Aorta (tissue), 5 donors: ENCODE measurements around the gene TIGD1. TPM values are rescaled to one million over a fixed set of nuclear protein-coding genes. Genes with fewer than 3 reads are reported as not detected.
"Not testable (repeated sequence)": the region's sequence is repeated elsewhere in the genome, so short reads cannot be mapped to it uniquely, and the experiment has no call there.

ENCODE experiments used
- ATAC-seq: fragments of 200-7000 bp; cut with Tn5 transposase; one replicate; pipeline ENCODE4 v1.9.1; 2022; ENCODE audit warnings: moderate library complexity; ENCODE audit not compliant: low FRiP score
- DNase-seq, 2 donors: peaks; one replicate each; pipeline ENCODE4 v3.0.0-alpha.2; 2020
- H3K27ac ChIP-seq, 2 donors: one replicate each; pipeline ENCODE4 v1.5.1; 2013; ENCODE audit warnings: low read length in 2 of 2, mild to moderate bottlenecking in 2 of 2, moderate library complexity in 2 of 2, control low read depth in 1 of 2, inconsistent platforms in 1 of 2, low read depth in 1 of 2
- H3K27me3 ChIP-seq, 2 donors: one replicate each; pipeline ENCODE4 v1.6.1; 2013; ENCODE audit warnings: control low read depth in 1 of 2, low read length in 1 of 2, mild to moderate bottlenecking in 1 of 2, moderate library complexity in 1 of 2; ENCODE audit not compliant: insufficient read depth in 2 of 2, control insufficient read depth in 1 of 2
- H3K36me3 ChIP-seq, 2 donors: one replicate each; pipeline ENCODE4 v1.6.1; 2013; ENCODE audit warnings: control low read depth in 1 of 2, low read length in 1 of 2, mild to moderate bottlenecking in 1 of 2; ENCODE audit not compliant: insufficient read depth in 2 of 2, control insufficient read depth in 1 of 2
- H3K4me1 ChIP-seq, 2 donors: one replicate each; pipeline ENCODE4 v1.6.1; 2013; ENCODE audit warnings: low read length in 2 of 2, control low read depth in 1 of 2, mild to moderate bottlenecking in 1 of 2, moderate library complexity in 1 of 2; ENCODE audit not compliant: insufficient read depth in 2 of 2, control insufficient read depth in 1 of 2
- H3K4me3 ChIP-seq, 2 donors: one replicate each; pipeline ENCODE4 v1.5.1; 2013; ENCODE audit warnings: low read length in 2 of 2, control low read depth in 1 of 2, mild to moderate bottlenecking in 1 of 2
- H3K9me3 ChIP-seq: one replicate; pipeline ENCODE4 v1.6.1; 2013; ENCODE audit warnings: mild to moderate bottlenecking, low read length; ENCODE audit not compliant: control insufficient read depth
- WGBS, 2 donors: extraction: QIAGEN DNeasy Blood & Tissue Kit; methylation state at CpG; one replicate each; pipeline ENCODE4 v1.1.7; 2013; 5-methylcytosine and 5-hydroxymethylcytosine counted together
- intact Hi-C, 2 donors: fragments of 100-400 bp; cut with DNase I; formaldehyde crosslinking; loops; one replicate each; pipeline versions ENCODE4 v1.14.2 to v1.15.0; 2022
- polyA plus RNA-seq, 2 donors: library from polyadenylated mRNA; stranded (reverse); fragments of 200-250 nt; gene quantifications; one replicate each; pipeline ENCODE4 v1.2.3, GENCODE V29; 2013
- total RNA-seq, 2 donors: library from RNA; stranded (reverse); fragmentation: NEBNext Ultra II Directional; extraction: Animal tissue kit (Norgen Biotek cat#: 25700); gene quantifications; one replicate each; pipeline ENCODE4 v1.2.1, GENCODE V29; 2021
- donor health status: healthy with polysubstance abuse.
- donor health status: Bipolar disorder and iron deficiency.
- donor health status: DM: no; HTN: no; CAD: no.
- donor health status: DM: no; HTN: no; CAD: no.
- donor health status: DM: yes; HTN: yes; CAD: no.

The TIGD1 gene
- total and polyA plus RNA-seq, 4 donors: 0.50 to 3.3 (median 2.1) TPM

GRCh38 chr2:232573771-232574435 lies 23.5 kb upstream of the TIGD1 start:
- 93 to 94% methylated on average over 8 of the region's 8 CpGs for WGBS, 2 donors

GRCh38 chr2:232573042-232573441 lies 22.7 kb upstream of the TIGD1 start:
- intact Hi-C loops: no loop called here

More at GRCh38 chr2:232573771-232574435, 23.5 kb upstream of the TIGD1 start:
- ATAC-seq: no peak
- no peak for DNase-seq
- Histone ChIP-seq H3K27ac (no peak overlapping the region), H3K4me3 (no peak overlapping the region), H3K27me3 (no peaks in the 10 kb centered on the region), H3K36me3 (peaks cover 6 to 7% of the 10 kb centered on the region in 2 donors), H3K9me3 (no peaks in the 10 kb centered on the region), H3K4me1 (no peaks in the 10 kb centered on the region)
- intact Hi-C loops: no loop called here

GRCh38 chr2:232571026-232571474 lies 20.7 kb upstream of the TIGD1 start:
- H3K4me3 ChIP-seq: no peak overlapping the region
- no peak for DNase-seq
- H3K9me3 ChIP-seq: no peaks in the 10 kb centered on the region
- intact Hi-C loops: no loop called here
- WGBS, 2 donors: 59 to 65% methylated on average over 7 of the region's 7 CpGs
- no peak for ATAC-seq
- no peaks in the 10 kb centered on the region for H3K4me1 ChIP-seq
- H3K27ac ChIP-seq: no peak overlapping the region
- no peaks in the 10 kb centered on the region for H3K27me3 ChIP-seq
- peaks cover 13 to 15% of the 10 kb centered on the region in 2 donors for H3K36me3 ChIP-seq

More at GRCh38 chr2:232573042-232573441, 22.7 kb upstream of the TIGD1 start:
- DNase-seq (no peak), ATAC-seq (no peak)
- Histone ChIP-seq H3K9me3 (no peaks in the 10 kb centered on the region), H3K4me1 (no peaks in the 10 kb centered on the region), H3K27ac (no peak overlapping the region), H3K27me3 (no peaks in the 10 kb centered on the region), H3K4me3 (no peak overlapping the region), H3K36me3 (peaks cover 10% of the 10 kb centered on the region in 2 donors)

GRCh38 chr2:232570481-232570880 lies 20.1 kb upstream of the TIGD1 start:
- H3K27ac ChIP-seq, DNase-seq, intact Hi-C loops, H3K27me3 ChIP-seq, H3K4me1 ChIP-seq, H3K9me3 ChIP-seq, ATAC-seq, H3K4me3 ChIP-seq: not testable (repeated sequence)
- H3K36me3 ChIP-seq: peaks cover 13 to 15% of the 10 kb centered on the region in 2 donors
- 94 to 95% methylated on average over 6 of the region's 6 CpGs for WGBS, 2 donors

GRCh38 chr2:232569541-232569940 lies 19.2 kb upstream of the TIGD1 start:
- ATAC-seq (no peak), DNase-seq (no peak)
- Histone ChIP-seq H3K4me3 (no peak overlapping the region), H3K27ac (no peak overlapping the region), H3K36me3 (peaks cover 10 to 17% of the 10 kb centered on the region in 2 donors), H3K27me3 (no peaks in the 10 kb centered on the region), H3K4me1 (no peaks in the 10 kb centered on the region), H3K9me3 (no peaks in the 10 kb centered on the region)
- intact Hi-C loops: no loop called here
- 92 to 93% methylated on average over 9 of the region's 9 CpGs for WGBS, 2 donors

- no peak for ATAC-seq
- 50 to 55% methylated on average over 5 of the region's 5 CpGs for WGBS, 2 donors
- H3K4me1 ChIP-seq: no peaks in the 10 kb centered on the region
- intact Hi-C loops: no loop called here
- no peaks in the 10 kb centered on the region for H3K9me3 ChIP-seq
- H3K36me3 ChIP-seq: peaks cover 10 to 17% of the 10 kb centered on the region in 2 donors
- H3K27ac ChIP-seq: no peak overlapping the region
- DNase-seq: no peak
- no peaks in the 10 kb centered on the region for H3K27me3 ChIP-seq
- no peak overlapping the region for H3K4me3 ChIP-seq
Observed at GRCh38 chr2:232568161-232568560, 17.8 kb upstream of the TIGD1 start.

- H3K27me3 ChIP-seq: no peaks in the 10 kb centered on the region
- intact Hi-C loops: no loop called here
- no peak overlapping the region for H3K27ac ChIP-seq
- DNase-seq: no peak
- ATAC-seq: no peak
- H3K4me3 ChIP-seq: no peak overlapping the region
- H3K4me1 ChIP-seq: no peaks in the 10 kb centered on the region
- peaks cover 10 to 20% of the 10 kb centered on the region in 2 donors for H3K36me3 ChIP-seq
- no peaks in the 10 kb centered on the region for H3K9me3 ChIP-seq
Observed at GRCh38 chr2:232567721-232568120, 17.4 kb upstream of the TIGD1 start.

GRCh38 chr2:232563580-232563979 lies 13.2 kb upstream of the TIGD1 start:
- ATAC-seq (no peak), DNase-seq (no peak)
- no peaks in the 10 kb centered on the region for H3K27me3 ChIP-seq
- intact Hi-C loops: no loop called here
- H3K9me3 ChIP-seq: no peaks in the 10 kb centered on the region
- no peaks in the 10 kb centered on the region for H3K4me1 ChIP-seq
- WGBS, 2 donors: 59 to 66% methylated on average over 3 of the region's 3 CpGs
- peaks cover 5 to 11% of the 10 kb centered on the region in 2 donors for H3K36me3 ChIP-seq
- no peak overlapping the region for H3K4me3 ChIP-seq
- no peak overlapping the region for H3K27ac ChIP-seq

GRCh38 chr2:232562515-232563151 lies 12.3 kb upstream of the TIGD1 start:
- no peak overlapping the region for H3K27ac ChIP-seq
- H3K4me3 ChIP-seq: no peak overlapping the region
- no peaks in the 10 kb centered on the region for H3K9me3 ChIP-seq
- DNase-seq (no peak), ATAC-seq (no peak)
- peaks cover 6 to 11% of the 10 kb centered on the region in 2 donors for H3K36me3 ChIP-seq
- H3K4me1 ChIP-seq: no peaks in the 10 kb centered on the region
- 87% methylated on average over 8 of the region's 8 CpGs for WGBS, 2 donors
- intact Hi-C loops: no loop called here
- H3K27me3 ChIP-seq: no peaks in the 10 kb centered on the region
